ENCODE data around the gene TMEM72.

TMEM72 gene

GRCh38 chr10:44956717-44957706, 45.9 kb downstream of the TMEM72 start:
- DNase-seq: no peak

GRCh38 chr10:44958196-44958897, 47.2 kb downstream of the TMEM72 start:
- no peak for DNase-seq

- DNase-seq: no peak
Observed at GRCh38 chr10:44958898-44959246, 47.7 kb downstream of the TMEM72 start.

GRCh38 chr10:44959247-44960087, 48.3 kb downstream of the TMEM72 start, which contains the start of gene RASSF4:
RASSF4 (plus strand) TSS chr10:44959802; CDS start chr10:44970203, 10,401 bp downstream.
- DNase-seq: peak; percentile 91

DNA sequence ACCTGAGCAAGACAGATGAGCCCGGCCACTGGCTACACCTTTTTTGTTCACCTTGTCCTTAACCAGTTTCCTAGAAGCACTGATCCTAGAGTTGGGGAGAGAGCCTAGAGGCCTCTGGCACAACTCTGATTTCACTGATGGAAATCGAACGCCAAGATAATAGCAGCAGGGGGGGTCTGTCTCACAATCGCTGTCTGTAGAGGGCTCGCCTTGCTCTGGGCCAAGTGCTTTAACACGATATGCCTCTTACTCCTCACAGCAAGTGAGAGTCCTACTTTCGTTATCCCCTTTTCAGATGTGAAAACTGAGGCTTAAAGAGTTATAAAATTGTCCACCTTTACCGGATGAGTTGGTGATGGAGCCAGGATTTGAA, 48.9 kb downstream of the TMEM72 start:
- DNase-seq: no peak

GRCh38 chr10:44960482-44961229, 49.5 kb downstream of the TMEM72 start:
- DNase-seq: peak; percentile 65

- no peak for DNase-seq
Observed at GRCh38 chr10:44961230-44961571, 50.1 kb downstream of the TMEM72 start.

- no peak for DNase-seq
Observed at GRCh38 chr10:44961931-44962750, 51.0 kb downstream of the TMEM72 start.

- peak; percentile 94 for DNase-seq
Observed at GRCh38 chr10:44962870-44963738, 52.0 kb downstream of the TMEM72 start.

DNA sequence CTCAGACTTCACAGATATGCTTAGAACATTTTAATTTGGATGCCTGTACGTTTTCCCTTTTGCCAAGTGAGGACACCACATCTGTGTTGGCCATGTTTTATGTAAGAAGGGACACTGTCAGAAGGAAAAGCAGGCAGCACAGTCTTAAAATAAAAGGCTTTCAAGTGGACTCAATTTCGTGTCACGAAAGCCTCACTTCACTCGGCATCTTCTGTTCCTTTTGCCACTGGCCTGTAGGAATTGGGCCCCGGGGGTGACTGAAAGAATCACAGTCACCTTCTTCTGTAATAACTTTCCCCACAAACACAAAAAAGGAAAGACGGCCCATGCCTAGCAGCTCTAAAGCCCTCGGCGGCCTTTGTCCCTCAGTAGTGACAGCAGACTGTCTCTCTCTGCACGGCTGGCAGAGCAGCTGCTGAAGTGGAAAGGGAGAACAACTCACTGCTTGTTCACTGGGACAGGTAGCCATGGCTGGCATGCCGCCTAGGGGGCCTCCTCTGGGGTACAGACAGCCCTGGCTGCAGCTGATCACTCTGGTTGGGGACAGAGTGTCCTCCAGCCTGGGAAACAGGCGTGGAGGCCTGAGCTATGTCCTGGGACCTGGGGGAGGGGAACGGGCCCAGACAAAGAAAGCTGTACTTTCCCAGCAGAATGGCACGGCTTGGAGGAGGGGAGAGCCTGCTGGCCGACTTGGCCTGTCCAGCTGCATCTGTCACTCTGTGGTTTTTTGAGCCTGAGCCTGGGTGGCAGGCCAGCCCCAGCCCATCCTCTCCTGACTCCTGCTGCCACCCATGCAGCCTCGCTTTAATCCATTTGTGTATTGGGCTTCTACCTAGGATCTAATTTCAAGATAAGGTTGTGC, 52.9 kb downstream of the TMEM72 start:
- peak; percentile 81 for DNase-seq

DNA sequence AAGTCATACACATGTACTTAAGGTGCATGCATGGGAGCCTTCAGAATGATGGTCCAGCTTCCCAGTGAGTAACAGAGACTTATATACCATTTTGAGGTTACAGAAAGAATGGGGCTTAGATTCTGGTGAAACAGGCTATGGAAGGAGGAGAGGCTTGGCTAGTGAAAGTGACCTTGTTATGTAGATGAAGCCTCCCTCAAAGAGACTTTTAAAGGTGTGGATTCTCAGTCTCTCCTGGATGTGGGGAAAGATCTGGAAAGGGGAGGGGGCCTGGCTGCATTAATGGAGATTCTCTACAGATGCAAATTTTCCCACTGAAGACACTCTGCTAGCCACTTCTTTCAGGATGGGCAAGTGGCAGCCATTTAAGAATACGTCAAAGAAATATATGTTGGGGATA, 54.0 kb downstream of the TMEM72 start:
- no peak for DNase-seq

GRCh38 chr10:44965651-44966097, 54.5 kb downstream of the TMEM72 start:
- DNase-seq: no peak

- DNase-seq: no peak
Observed at GRCh38 chr10:44966129-44966815, 55.1 kb downstream of the TMEM72 start.

DNA sequence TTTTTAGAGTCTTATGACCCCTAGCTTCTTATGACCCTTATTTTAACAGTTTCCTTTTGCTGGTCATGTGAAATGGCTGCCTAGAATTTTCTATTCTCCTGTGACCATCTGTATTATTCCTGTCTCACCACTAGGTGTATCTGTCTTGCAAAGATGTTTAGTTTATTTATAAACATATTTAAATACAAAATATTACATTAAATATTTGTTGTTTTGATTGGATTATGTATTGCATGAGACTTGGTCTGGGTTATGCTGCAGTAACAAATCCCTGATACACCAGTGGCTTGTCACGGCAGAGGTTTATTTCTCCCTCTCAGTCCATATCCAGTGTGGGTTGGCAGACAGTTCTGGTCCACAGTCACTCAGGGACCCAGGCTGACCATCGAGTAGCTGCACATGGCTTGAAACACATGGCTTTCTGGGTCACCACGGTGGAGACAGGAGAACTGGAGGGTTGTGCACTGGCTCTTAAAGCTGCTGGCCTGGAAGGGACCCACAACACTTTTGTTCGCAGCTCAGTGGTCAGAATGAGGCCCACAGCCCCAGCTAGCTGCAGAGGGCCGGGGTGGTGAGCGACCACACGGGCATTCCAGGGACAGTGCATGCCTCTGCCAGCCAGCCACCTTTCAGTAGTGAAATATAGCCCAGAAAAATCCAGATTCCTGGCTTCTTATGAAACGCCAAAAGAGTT, 55.8 kb downstream of the TMEM72 start:
- no peak for DNase-seq

DNA sequence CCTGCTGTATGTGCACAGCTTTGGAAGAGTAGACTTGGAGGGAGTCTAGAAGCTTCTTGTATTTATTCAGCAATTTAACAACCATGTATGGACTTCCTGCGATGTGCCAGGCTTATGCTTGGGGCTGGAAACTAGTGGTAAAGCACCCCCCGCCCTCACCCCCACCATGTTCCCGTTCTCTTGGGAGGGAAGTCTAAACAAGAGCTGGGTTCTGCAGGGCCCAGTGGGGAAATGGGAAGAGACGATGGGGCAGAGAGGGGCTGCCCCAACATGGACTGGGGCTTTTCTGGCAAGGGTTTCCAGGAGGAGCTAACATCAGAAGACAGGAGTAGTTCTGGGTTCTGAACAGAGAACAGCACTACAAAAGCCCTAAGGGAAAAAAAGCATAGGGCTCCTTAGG, 56.5 kb downstream of the TMEM72 start:
- no peak for DNase-seq

- peak; percentile 56 for DNase-seq
Observed at GRCh38 chr10:44968091-44968490, 57.0 kb downstream of the TMEM72 start.

- no peak for DNase-seq
Observed at GRCh38 chr10:44968500-44969400, 57.6 kb downstream of the TMEM72 start.
